Peyer's patch (tissue), 4 donors: Measurements from ENCODE around the gene IFNA4.

Experiments used
- POLR2A ChIP-seq, 2 donors: fragments of 450-650 bp; IDR thresholded peaks; one replicate each; pipeline ENCODE4 v1.5.1; 2017; ENCODE audit warnings: antibody characterized with exemption in 2 of 2, mild to moderate bottlenecking in 2 of 2, moderate library complexity in 2 of 2
- TF ChIP-seq, protein P1 (sequence below), 6 experiments: fragments of 450-650 bp in 4 of 6; fragments of 200-600 bp in 2 of 6; sonication (generic) in 1 of 6; IDR thresholded peaks; one replicate each; pipeline ENCODE4 v1.5.1; 2017 to 2019; ENCODE audit warnings: antibody characterized with exemption in 6 of 6, mild to moderate bottlenecking in 3 of 6, moderate library complexity in 1 of 6

DNA sequence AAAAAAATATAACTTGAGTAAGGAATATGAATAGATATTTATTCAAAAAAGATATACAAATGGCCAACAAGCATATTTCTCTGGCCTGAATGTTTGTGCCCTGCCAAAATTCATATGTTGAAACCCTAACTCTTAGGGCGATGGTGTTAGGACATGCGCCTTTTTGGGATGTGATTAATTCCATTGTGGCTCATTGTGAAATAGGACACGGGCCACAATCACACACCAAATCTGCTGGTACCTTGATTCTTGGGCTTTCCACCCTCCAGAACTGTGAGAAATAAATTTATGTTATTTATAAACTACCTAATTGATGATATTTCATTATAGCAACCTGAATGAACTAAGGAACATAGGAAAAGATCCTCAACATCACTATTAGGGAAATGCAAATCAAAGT is 15.2 kb downstream of the IFNA4 start:
- TF ChIP-seq POLR2A (IDR thresholded peaks at IDR 0.05), result no peak
- TF ChIP-seq, protein P1, sequence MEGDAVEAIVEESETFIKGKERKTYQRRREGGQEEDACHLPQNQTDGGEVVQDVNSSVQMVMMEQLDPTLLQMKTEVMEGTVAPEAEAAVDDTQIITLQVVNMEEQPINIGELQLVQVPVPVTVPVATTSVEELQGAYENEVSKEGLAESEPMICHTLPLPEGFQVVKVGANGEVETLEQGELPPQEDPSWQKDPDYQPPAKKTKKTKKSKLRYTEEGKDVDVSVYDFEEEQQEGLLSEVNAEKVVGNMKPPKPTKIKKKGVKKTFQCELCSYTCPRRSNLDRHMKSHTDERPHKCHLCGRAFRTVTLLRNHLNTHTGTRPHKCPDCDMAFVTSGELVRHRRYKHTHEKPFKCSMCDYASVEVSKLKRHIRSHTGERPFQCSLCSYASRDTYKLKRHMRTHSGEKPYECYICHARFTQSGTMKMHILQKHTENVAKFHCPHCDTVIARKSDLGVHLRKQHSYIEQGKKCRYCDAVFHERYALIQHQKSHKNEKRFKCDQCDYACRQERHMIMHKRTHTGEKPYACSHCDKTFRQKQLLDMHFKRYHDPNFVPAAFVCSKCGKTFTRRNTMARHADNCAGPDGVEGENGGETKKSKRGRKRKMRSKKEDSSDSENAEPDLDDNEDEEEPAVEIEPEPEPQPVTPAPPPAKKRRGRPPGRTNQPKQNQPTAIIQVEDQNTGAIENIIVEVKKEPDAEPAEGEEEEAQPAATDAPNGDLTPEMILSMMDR (IDR thresholded peaks at IDR 0.05), result no peak
